ENCODE data around the gene PPFIA1. TPM values are rescaled to one million over a fixed set of nuclear protein-coding genes. Genes with fewer than 3 reads are reported as not detected.

The PPFIA1 gene
- total RNA-seq, 1 donor from 2014 or later, result 54.1 TPM

- Mint-ChIP-seq H3K27ac (ENCODE audit: unreplicated experiment) (no peak overlapping the region), H3K36me3 (ENCODE audit: low read depth) (no peaks in the 10 kb centered on the region), H3K27me3 (ENCODE audit: low read depth) (no peaks in the 10 kb centered on the region), H3K9me3 (no peaks in the 10 kb centered on the region), H3K4me3 (no peak overlapping the region), H3K4me1 (no peaks in the 10 kb centered on the region)
- DNase-seq (ENCODE audit: low read depth, low spot score), result no peak
- TF ChIP-seq CTCF (conservative IDR thresholded peaks at IDR 0.05), result no peak
Measured at GRCh38 chr11:70229737-70230136, 40.8 kb upstream of the PPFIA1 start.

GRCh38 chr11:70230151-70230839, 40.2 kb upstream of the PPFIA1 start:
- H3K4me3 Mint-ChIP-seq, result no peak overlapping the region
- no peaks in the 10 kb centered on the region for H3K27me3 Mint-ChIP-seq (ENCODE audit: low read depth)
- TF ChIP-seq CTCF (conservative IDR thresholded peaks at IDR 0.05), result no peak
- H3K4me1 Mint-ChIP-seq, result no peaks in the 10 kb centered on the region
- H3K9me3 Mint-ChIP-seq, result no peaks in the 10 kb centered on the region
- H3K27ac Mint-ChIP-seq (ENCODE audit: unreplicated experiment), result no peak overlapping the region
- no peak for DNase-seq (ENCODE audit: low read depth, low spot score)
- H3K36me3 Mint-ChIP-seq (ENCODE audit: low read depth), result no peaks in the 10 kb centered on the region

GRCh38 chr11:70230840-70231710, 39.4 kb upstream of the PPFIA1 start:
- H3K4me3 Mint-ChIP-seq, result no peak overlapping the region
- H3K9me3 Mint-ChIP-seq, result no peaks in the 10 kb centered on the region
- no peaks in the 10 kb centered on the region for H3K27me3 Mint-ChIP-seq (ENCODE audit: low read depth)
- no peak for TF ChIP-seq CTCF (conservative IDR thresholded peaks at IDR 0.05)
- no peak overlapping the region for H3K27ac Mint-ChIP-seq (ENCODE audit: unreplicated experiment)
- no peaks in the 10 kb centered on the region for H3K36me3 Mint-ChIP-seq (ENCODE audit: low read depth)
- no peaks in the 10 kb centered on the region for H3K4me1 Mint-ChIP-seq
- no peak for DNase-seq (ENCODE audit: low read depth, low spot score)

DNA sequence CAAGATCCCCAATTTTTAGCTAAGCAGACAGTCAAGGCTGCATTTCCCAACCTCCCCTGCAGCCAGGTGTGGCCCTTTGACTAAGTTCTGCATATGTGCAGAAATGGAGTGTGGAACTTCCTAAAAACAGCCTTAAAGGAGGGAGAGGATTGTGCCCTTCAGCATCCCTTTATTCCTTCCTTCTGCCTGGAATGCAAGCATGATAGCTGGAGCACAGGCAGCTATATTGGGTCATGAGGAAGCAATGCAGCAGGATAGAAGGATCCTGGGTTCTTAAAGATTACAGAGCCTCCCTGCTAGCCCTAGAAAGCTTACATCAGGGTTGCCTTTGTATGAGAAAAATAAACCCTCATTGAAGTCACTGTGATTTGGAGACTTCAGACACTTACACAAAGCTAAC, 37.5 kb upstream of the PPFIA1 start:
- no peak for TF ChIP-seq CTCF (conservative IDR thresholded peaks at IDR 0.05)
- Mint-ChIP-seq H3K4me1 (no peaks in the 10 kb centered on the region), H3K4me3 (no peak overlapping the region), H3K9me3 (no peaks in the 10 kb centered on the region), H3K36me3 (ENCODE audit: low read depth) (no peaks in the 10 kb centered on the region), H3K27me3 (ENCODE audit: low read depth) (no peaks in the 10 kb centered on the region), H3K27ac (ENCODE audit: unreplicated experiment) (no peak overlapping the region)
- DNase-seq (ENCODE audit: low read depth, low spot score), result no peak

DNA sequence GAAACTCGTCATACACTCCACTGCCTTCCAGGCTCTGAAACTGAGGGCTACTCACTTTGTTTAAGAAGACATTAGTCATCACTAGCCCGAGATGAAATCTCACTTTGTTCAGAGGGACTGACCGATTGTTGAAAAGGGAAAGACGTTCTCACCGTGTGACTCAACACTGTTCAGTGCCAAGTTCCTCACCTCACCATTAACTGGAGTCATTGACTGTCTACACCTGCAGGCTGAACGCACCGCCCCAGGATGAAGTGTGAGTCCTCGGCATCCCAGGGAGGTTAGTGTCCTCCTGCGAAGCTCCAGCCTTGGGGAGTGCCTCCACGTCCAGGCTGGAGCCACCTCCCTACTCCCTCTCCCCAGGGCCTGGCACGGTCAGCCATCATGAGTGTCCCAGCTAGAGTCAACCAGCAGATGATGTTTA, 37.0 kb upstream of the PPFIA1 start:
- H3K27ac Mint-ChIP-seq (ENCODE audit: unreplicated experiment), result no peak overlapping the region
- no peaks in the 10 kb centered on the region for H3K27me3 Mint-ChIP-seq (ENCODE audit: low read depth)
- TF ChIP-seq CTCF (conservative IDR thresholded peaks at IDR 0.05), result no peak
- H3K9me3 Mint-ChIP-seq, result no peaks in the 10 kb centered on the region
- no peak overlapping the region for H3K4me3 Mint-ChIP-seq
- H3K4me1 Mint-ChIP-seq, result no peaks in the 10 kb centered on the region
- no peaks in the 10 kb centered on the region for H3K36me3 Mint-ChIP-seq (ENCODE audit: low read depth)
- no peak for DNase-seq (ENCODE audit: low read depth, low spot score)
